Effector CD4-positive, alpha-beta T cell (primary cell): ENCODE results near the gene PRSS36.
"Not testable (repeated sequence)": the region's sequence is repeated elsewhere in the genome, so short reads cannot be mapped to it uniquely, and the experiment has no call there.

Experiments
- DNase-seq: peaks from one replicate; pipeline ENCODE4 v3.0.0-alpha.2; 2020
- total RNA-seq: gene quantifications from one replicate; lab custom pipeline; 2026; lab: John Stamatoyannopoulos, UW

PRSS36 gene
- total RNA-seq = 0.94 reads per million

DNA sequence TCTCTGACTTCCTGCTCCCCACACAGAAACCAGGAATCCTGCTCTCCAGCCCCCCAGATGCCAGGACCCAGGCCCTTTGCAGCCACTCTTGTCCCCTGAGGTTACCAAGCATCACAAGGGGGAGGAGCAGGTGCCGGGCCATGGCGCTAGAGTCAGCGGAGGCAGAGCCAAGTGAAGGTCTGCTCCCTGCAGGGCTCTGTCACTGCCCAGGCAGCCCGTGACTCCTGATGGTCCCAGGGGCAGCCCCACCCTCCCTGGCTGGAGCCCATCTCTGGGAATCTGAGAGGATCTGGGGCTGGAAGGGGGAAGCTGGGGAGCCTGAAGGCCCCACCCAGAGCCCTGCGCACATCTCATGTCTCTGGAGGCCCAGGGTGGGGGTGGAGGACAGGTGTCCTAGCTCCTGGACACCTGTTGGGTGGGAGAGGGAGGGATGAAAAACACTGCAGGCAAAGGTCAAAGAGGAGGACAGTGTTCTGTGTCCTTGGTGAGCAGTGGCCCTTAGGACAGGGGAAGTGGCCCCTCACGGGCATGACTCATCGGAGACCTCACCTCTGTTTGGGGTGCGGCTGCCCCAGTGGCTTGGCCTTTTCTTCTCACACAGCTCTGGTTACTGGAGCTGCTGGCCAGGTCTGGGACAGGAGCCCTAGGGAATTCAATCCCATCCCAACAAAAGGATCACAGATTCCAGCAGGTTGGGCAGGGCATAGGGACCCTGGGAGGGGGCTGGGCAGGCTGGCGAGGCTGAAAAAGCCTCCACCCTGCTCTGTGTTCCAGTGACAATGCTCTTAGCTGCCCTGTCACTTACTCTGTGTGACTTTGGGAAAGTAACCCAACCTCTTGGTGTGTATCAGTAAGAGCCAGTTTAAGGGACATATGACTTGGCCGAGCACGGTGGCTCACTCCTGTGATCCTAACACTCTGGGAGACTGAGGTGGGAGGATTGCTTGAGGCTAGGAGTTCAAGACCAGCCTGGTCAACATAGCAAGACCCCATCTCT, at the start of gene PRSS36:
Gene PRSS36, minus strand, starts transcription at position 173 of the 997 bp plus-strand sequence. Its CDS starts 31 bp downstream, at position 142.
- DNase-seq = no peak

GRCh38 chr16:31199430-31200041, 49.7 kb upstream of the PRSS36 start:
- DNase-seq = no peak

DNA sequence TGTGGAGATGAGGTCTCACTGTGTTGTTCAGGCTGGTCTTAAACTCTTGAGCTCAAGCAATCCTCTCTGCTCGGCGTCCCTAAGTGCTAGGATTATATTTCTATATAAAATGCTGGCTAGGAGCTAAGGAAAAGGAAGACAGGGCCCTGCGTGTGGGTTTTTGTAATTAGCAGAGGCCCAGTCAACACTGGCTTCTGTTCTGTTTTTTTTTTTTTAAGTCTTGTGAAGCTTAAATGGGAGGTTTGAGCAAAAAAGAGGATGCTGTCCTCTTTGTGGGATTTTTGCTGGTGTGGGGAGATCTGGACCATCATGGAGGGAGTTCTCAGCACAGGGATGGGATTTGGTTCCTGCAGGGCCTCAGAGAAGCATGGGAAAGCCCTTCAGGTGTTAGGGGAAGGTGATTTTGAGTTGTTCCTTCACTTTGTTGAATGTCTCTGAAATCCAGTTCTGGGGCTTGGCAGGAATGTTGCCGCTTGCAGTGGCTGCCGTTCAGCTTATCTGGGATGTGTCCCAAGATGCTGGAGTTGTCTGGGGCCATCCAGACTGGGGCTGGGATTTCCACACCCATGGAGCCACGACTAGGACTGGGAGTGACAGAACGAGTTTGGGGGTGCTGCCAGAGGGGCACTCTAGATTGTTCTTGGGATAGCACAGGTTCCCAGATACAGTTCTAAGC, 48.5 kb upstream of the PRSS36 start:
- no peak for DNase-seq

DNA sequence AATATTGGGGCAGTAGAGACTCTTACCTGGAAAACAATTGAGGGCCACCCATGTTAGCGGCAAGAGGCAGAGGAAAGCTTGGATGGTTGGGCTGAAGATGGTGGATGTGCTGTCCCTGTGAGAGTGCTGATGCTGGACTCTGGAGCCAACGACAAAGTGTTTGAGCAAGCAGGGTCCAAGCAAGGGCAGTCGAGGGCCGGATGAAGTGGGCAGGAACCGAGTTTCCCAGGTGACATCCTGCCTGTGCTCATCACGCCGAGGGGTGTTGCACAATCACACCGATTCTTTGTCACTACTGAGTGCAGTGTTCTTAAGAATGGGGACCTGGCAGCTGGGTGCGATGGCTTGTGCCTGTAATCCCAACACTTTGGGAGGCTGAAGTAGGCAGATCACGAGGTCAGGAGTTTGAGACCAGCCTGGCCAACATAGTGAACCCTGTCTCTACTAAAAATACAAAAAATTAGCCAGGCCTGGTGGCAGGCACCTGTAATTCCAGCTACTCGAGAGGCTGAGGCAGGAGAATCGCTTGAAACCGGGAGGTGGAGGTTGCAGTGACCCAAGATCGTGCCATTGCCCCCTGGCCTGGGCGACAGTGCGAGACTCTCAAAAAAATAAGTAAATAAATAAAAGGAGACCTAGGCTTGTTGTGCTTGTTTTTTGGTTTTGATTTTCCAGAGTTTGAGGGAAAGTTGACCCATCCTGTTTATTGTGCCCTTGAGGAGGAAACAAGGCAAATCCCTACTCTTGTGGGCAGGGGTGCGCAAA, 46.6 kb upstream of the PRSS36 start:
- no peak for DNase-seq

DNA sequence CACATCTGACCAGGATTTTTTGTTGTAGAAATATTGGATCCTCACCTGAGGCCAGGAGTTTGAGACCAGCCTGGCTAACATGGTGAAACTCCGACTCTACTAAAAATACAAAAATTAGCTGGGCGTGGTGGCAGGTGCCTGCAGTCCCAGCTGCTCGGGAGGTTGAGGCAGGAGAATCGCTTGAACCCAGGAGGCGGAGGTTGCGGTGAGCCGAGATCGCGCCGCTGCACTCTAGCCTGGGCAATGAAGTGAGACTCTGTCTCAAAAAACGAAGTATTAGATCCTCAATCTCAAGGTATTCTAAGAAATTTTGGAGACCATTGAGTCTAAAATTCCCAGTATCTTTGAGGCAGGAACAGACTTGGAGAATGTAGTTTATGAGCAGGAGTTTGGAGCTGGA, 46.0 kb upstream of the PRSS36 start:
- DNase-seq = not testable (repeated sequence)

GRCh38 chr16:31194898-31195297, 45.0 kb upstream of the PRSS36 start:
- no peak for DNase-seq

GRCh38 chr16:31193874-31194273, 44.0 kb upstream of the PRSS36 start:
- no peak for DNase-seq

DNA sequence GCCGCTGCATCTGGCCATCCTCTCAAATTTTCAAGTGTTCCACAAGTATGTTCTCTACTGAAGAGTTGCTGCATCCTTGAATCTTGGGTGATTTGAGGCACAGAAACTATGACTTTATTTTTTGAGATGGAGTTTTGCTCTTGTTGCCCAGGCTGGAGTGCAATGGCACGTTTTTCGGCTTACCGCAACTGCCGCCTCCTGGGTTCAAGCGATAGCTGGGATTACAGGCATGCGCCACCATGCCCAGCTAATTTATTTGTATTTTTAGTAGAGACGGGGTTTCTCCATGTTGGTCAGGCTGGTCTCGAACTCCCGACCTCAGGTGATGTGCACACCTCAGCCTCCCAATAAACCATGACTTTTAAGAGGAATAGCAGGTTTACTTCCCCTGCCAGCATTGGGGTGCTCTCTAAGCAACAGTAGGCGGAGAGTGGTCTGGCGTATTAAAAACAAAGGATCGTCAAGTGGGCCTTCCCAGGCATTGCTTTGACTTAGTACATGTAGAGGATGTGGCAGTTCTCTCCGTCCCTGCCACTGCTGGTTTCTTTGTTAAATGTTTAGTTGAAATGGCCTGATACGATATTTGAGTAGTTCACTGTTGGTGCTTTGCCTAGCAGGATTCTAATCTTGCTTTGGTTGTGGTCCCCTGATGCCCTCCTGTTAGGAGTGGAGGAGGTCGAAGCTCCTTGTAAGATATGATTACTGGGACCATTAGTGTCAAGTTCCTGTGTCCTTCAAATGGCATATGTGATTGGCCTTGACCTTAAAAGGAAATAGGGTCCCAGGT, 43.2 kb upstream of the PRSS36 start:
- no peak for DNase-seq

DNA sequence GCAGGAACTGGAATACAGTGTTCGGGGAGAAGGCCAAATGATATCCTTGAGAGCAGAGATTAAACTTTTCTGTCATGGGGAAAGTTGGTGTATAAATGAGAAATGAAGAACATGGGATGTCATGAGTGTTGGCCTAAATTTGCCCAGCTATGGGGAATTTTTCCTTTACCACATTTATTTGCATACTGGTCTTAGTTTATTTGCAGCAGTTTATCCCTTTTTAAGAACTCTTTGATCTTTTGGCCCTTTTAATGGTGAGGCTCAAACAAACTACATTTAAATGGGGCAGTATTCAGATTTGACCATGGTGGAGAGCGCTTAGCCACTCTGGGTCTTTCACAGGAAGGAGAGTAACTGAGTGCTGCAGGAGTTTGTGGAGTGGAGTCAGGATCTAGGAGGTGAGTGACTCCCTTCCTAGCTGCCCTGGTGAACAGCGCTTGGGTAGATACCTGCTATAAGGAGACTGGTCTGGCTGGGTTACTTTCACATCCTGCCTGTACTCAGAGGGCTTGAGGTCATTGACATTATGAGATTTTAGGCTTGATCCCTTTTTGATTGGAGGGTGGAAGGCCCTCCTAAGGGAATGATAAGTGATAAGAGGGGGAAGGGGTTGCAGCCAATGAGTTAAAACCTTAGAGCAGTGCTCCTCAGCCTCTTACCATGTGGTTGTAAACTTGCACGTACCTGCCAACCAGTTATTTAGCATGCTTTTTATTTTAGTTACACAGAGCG, 42.0 kb upstream of the PRSS36 start:
- DNase-seq = no peak

- no peak for DNase-seq
These were observed 41.1 kb upstream of the PRSS36 start for GRCh38 chr16:31190818-31191444.

- no peak for DNase-seq
These were observed 40.2 kb upstream of the PRSS36 start for GRCh38 chr16:31190061-31190460.

GRCh38 chr16:31189412-31189778, 39.5 kb upstream of the PRSS36 start:
- no peak for DNase-seq

DNA sequence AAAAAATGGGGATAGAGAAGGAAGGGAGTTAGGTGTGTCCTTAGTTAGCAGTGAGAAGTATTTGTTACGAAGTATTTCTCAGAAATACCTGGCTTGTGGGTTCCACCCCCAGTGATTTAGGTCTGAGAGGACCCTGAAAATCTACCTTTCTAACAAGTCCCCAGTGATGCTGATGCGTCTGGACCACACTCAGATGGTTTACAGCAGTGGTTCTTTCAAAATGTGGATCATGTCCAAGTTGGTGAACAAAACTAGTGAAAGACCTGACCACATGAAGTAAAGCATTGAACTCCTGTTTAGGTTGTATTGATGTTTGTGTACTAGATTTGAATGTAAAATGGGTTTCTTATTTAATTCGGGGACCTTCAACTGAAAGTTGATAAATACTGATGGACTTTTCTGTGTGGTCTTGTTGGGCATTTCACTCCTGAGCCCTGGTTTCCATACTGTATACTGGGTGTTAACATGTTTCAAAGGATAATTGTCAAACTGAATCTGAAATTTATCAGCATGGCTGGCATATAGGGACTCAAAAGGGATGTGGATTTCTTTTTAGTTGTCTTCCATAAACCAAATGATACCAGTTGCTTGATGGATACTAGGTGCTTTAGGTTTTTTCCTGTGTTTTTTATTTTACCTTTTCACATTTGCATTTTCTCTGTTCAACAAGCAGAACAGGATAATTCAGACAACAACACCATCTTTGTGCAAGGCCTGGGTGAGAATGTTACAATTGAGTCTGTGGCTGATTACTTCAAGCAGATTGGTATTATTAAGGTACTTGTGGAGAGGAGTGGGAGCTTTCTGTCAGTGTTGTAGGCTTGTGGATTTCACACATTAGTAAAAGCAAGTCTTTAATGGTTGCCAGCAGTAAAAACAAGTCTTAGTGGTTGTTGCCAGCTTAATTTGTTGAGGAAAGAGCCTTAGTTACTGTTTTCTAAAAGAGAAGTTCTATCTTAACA, 38.9 kb upstream of the PRSS36 start:
- no peak for DNase-seq

DNA sequence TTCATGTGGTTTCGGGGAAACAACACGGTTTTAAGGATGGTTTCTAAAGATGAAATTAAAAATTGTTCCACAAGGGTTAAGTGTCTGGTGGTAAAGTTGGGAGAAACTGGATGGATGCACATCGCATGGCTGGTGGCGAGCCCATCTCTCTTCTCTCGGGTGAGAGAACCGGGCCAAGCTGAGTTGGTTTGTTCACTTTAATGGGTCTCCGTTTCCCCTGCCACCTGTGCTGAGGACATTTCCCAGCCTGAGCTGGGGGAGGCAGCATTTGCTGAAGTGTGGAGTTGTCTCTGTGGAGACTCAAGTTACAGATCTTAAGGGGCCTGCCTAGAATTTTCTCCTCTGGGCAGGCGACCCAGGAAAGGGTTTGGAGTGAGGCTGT, 37.9 kb upstream of the PRSS36 start:
- DNase-seq = no peak

GRCh38 chr16:31186930-31187807, 37.3 kb upstream of the PRSS36 start:
- no peak for DNase-seq

GRCh38 chr16:31186176-31186575, 36.3 kb upstream of the PRSS36 start:
- DNase-seq = no peak

DNA sequence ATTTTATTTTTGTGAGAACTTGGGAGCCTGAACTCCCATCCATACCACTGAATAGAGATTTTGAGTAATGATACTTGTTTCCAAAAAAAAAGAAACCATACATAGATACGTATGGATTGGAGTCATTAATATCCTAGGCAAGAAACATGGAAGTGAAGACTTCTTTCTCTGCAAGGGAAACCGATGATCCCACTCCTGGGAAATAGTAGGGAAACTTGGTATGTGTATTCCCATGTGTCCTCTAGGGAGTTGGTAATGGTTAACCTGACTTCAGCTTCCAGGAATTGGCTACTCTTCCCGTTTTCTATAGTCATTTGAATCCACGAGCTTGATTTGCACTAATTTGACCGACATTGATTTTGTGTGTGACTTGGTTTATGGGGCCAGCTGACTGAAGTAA, 35.5 kb upstream of the PRSS36 start:
- DNase-seq = no peak

DNA sequence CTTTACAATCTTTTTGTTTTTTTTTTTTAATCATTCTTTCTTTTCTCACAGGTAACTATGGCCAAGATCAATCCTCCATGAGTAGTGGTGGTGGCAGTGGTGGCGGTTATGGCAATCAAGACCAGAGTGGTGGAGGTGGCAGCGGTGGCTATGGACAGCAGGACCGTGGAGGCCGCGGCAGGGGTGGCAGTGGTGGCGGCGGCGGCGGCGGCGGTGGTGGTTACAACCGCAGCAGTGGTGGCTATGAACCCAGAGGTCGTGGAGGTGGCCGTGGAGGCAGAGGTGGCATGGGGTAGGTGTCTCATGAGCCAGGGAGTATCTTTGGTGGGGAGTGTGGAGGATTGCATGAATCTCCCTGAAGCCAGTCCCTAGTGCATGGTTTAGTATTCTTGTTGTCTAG, 35.0 kb upstream of the PRSS36 start:
- DNase-seq = no peak
